ENCODE measurements around the gene CACHD1.

The CACHD1 gene

GRCh38 chr1:64493831-64494230 is 23.9 kb downstream of the CACHD1 start:
- no peak overlapping the region for H3K4me3 ChIP-seq
- H3K4me1 ChIP-seq, result peaks cover 61% of the 10 kb centered on the region
- H3K36me3 ChIP-seq (replicated peaks), result no peaks in the 10 kb centered on the region
- no peaks in the 10 kb centered on the region for H3K27me3 ChIP-seq (ENCODE audit: low read depth)
- peak; percentile 83 to 87 for DNase-seq (ENCODE audit: low spot score in 2 of 2)
- in situ Hi-C loops (cut with MboI; ENCODE audit: low sequenced_read_pairs), result no loop called here
- no peaks in the 10 kb centered on the region for H3K9me3 ChIP-seq

DNA sequence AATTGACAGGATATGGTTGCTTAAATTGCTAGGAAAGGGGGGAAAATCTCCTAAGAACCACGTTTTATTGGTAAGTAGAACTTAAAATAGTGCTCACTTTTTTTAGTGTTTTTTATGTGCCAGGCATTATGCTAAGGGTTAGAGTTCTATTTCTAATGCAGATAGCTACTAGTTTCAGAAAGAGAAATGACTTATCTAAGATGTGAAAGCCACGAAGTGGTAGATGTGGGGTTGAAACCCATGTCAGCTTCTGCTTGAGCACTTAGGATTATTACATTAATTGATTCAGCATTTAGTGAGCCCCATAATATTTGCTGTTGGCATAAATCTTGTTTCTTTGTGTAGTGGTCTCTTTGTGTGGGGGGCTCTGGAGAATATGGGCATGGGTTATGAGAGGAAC is 24.7 kb downstream of the CACHD1 start:
- Histone ChIP-seq H3K4me3 (no peak overlapping the region), H3K36me3 (replicated peaks) (no peaks in the 10 kb centered on the region), H3K4me1 (peaks cover 59% of the 10 kb centered on the region), H3K9me3 (no peaks in the 10 kb centered on the region), H3K27me3 (ENCODE audit: low read depth) (no peaks in the 10 kb centered on the region)
- in situ Hi-C loops (cut with MboI; ENCODE audit: low sequenced_read_pairs), result no loop called here
- DNase-seq (ENCODE audit: low spot score in 2 of 2), result no peak

DNA sequence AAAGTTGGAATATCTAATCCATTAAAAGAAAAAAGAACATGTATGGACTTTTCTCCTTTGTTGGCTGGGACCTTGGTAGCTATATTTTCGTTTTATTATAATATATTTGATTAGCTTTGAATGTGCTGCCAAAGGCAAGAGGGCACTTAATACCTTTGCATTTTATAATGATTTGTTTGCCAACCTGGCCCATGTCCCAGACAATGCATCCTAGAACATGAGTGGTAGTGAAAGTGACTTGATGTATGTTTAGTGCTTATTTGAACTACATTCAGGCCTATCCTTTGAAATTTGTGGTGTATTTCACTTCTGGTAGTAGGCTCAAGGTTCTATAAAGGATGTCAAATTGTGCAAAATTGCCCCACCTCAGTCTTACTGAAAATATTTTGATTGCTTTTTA is 25.9 kb downstream of the CACHD1 start:
- H3K36me3 ChIP-seq (replicated peaks), result no peaks in the 10 kb centered on the region
- H3K27me3 ChIP-seq (ENCODE audit: low read depth), result no peaks in the 10 kb centered on the region
- H3K4me3 ChIP-seq, result no peak overlapping the region
- in situ Hi-C loops (cut with MboI; ENCODE audit: low sequenced_read_pairs), result no loop called here
- H3K4me1 ChIP-seq, result peaks cover 59% of the 10 kb centered on the region
- no peaks in the 10 kb centered on the region for H3K9me3 ChIP-seq
- no peak for DNase-seq (ENCODE audit: low spot score in 2 of 2)

- Histone ChIP-seq H3K9me3 (no peaks in the 10 kb centered on the region), H3K4me1 (peaks cover 59% of the 10 kb centered on the region)
Observed at GRCh38 chr1:64496606-64497005, 26.7 kb downstream of the CACHD1 start.

DNA sequence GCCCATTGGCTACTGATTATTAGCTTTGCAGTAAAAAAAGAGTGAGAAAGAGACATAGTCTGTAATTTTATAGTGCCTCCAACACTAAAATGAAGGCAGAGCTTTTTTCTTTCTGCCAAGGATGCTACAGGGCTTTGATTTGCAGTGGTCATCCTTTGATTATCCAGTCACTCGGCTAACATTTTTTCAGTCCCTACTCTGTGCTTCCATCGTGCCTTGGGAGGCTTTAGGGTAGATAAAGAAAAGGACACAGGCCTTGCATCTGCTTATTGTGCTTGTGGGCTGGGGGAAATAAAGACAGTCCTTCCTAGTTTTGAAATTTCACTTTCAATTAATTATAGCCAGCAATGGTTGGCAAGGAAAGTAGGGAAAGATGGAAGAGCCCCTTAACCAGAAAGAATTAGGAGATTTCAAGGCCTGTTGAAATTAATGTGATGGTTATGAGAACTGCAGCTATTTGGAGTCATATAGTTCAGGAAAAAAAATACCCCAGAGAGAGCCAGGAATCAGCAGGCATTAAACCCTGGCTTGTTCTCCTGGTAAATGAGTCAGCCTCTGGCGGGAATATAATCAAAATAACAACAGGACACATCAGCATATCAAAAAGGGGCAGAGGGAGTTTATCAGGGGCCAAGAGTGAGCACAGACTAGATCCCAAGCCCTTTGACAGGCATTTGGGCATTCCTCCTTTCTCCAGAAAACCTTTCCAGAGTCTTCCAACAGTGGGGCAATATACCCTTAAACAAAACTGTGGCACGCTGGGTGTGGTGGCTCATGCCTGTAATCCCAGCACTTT is 27.4 kb downstream of the CACHD1 start:
- Histone ChIP-seq H3K27me3 (ENCODE audit: low read depth) (no peaks in the 10 kb centered on the region), H3K36me3 (replicated peaks) (no peaks in the 10 kb centered on the region), H3K4me3 (no peak overlapping the region), H3K9me3 (no peaks in the 10 kb centered on the region), H3K4me1 (peaks cover 59% of the 10 kb centered on the region)
- peak; percentile 69 to 87 for DNase-seq (ENCODE audit: low spot score in 2 of 2)
- in situ Hi-C loops (cut with MboI; ENCODE audit: low sequenced_read_pairs), result no loop called here

More at GRCh38 chr1:64496606-64497005, 26.7 kb downstream of the CACHD1 start:
- Histone ChIP-seq H3K36me3 (replicated peaks) (no peaks in the 10 kb centered on the region), H3K27me3 (ENCODE audit: low read depth) (no peaks in the 10 kb centered on the region), H3K4me3 (no peak overlapping the region)
- no peak for DNase-seq (ENCODE audit: low spot score in 2 of 2)
- in situ Hi-C loops (cut with MboI; ENCODE audit: low sequenced_read_pairs), result no loop called here

GRCh38 chr1:64498325-64498724 is 28.4 kb downstream of the CACHD1 start:
- H3K9me3 ChIP-seq, result no peaks in the 10 kb centered on the region
- no peaks in the 10 kb centered on the region for H3K36me3 ChIP-seq (replicated peaks)
- no peak for DNase-seq (ENCODE audit: low spot score in 2 of 2)
- H3K4me3 ChIP-seq, result no peak overlapping the region
- H3K27me3 ChIP-seq (ENCODE audit: low read depth), result no peaks in the 10 kb centered on the region
- H3K4me1 ChIP-seq, result peaks cover 59% of the 10 kb centered on the region
- in situ Hi-C loops (cut with MboI; ENCODE audit: low sequenced_read_pairs), result no loop called here

DNA sequence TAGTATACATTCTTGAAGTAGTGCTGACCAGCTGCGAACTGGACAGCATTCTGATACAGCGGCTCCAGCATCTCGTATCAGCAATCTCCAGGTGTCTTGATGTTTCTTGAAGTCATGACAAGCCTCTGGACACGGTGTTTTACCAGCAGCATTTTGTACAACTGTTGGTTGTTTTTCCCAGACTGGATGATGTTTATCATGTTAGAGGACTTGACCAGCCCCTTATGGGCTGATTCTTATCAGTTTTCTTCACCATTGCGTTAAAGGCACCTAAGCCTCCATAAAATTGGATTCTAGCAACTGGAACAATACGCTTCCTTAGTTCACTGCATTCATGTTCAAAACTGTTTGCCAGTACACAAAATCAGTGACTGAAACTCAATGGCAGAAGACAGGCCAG is 29.1 kb downstream of the CACHD1 start:
- H3K4me1 ChIP-seq, result peaks cover 58% of the 10 kb centered on the region
- no peak overlapping the region for H3K4me3 ChIP-seq
- no peaks in the 10 kb centered on the region for H3K9me3 ChIP-seq
- in situ Hi-C loops (cut with MboI; ENCODE audit: low sequenced_read_pairs), result no loop called here
- no peak for DNase-seq (ENCODE audit: low spot score in 2 of 2)
- no peaks in the 10 kb centered on the region for H3K36me3 ChIP-seq (replicated peaks)
- H3K27me3 ChIP-seq (ENCODE audit: low read depth), result no peaks in the 10 kb centered on the region

DNA sequence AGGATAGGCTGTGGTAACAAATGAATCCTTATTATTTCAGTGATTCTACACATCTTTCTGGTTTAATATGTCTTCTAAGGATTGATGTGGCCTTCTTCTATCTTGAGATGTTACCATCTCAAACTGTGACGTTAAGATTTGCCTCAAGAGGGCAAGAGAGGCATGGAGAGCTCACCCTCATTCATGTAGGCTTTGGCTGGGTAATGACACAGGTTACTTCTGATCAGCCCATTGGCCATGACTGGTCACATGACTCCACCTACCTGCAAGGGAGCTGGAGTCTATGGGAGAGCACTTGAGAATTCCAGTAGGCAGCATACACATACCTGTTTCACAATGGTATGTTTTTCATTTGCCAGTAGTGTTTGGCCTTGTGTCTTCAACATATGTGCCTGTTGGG is 30.0 kb downstream of the CACHD1 start:
- Histone ChIP-seq H3K36me3 (replicated peaks) (no peaks in the 10 kb centered on the region), H3K4me3 (no peak overlapping the region), H3K9me3 (no peaks in the 10 kb centered on the region), H3K27me3 (ENCODE audit: low read depth) (no peaks in the 10 kb centered on the region), H3K4me1 (peaks cover 48% of the 10 kb centered on the region)
- DNase-seq (ENCODE audit: low spot score in 2 of 2), result no peak
- in situ Hi-C loops (cut with MboI; ENCODE audit: low sequenced_read_pairs), result no loop called here

GRCh38 chr1:64502083-64502482 is 32.2 kb downstream of the CACHD1 start:
- in situ Hi-C loops (cut with MboI; ENCODE audit: low sequenced_read_pairs), result no loop called here
- no peaks in the 10 kb centered on the region for H3K9me3 ChIP-seq
- H3K36me3 ChIP-seq (replicated peaks), result no peaks in the 10 kb centered on the region
- H3K4me3 ChIP-seq, result no peak overlapping the region
- no peak for DNase-seq (ENCODE audit: low spot score in 2 of 2)
- H3K27me3 ChIP-seq (ENCODE audit: low read depth), result no peaks in the 10 kb centered on the region
- peaks cover 39% of the 10 kb centered on the region for H3K4me1 ChIP-seq

DNA sequence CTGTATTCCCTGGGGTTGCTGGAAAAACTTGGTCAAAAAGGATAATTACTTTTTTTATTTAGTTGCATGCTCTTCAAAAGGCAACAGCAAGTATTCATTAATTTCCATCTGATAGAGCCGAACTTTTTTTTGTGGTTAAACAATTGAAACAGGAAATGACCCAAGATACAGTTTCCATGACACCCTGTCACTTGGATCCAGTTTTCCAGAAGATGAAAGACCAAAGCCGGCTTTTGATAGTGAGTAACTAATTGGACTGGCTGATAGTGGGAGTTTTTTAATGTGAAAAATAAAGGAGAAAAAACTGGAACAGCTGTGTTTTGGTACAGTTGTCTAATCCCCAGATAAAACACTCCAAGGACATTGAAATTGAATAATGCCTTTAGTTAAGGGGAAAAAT is 33.0 kb downstream of the CACHD1 start:
- H3K4me1 ChIP-seq, result peaks cover 39% of the 10 kb centered on the region

GRCh38 chr1:64505232-64505943 is 35.5 kb downstream of the CACHD1 start:
- Histone ChIP-seq H3K9me3 (no peaks in the 10 kb centered on the region), H3K27me3 (ENCODE audit: low read depth) (no peaks in the 10 kb centered on the region), H3K4me3 (no peak overlapping the region), H3K36me3 (replicated peaks) (no peaks in the 10 kb centered on the region), H3K4me1 (peaks cover 52% of the 10 kb centered on the region)
- no peak for DNase-seq (ENCODE audit: low spot score in 2 of 2)
- in situ Hi-C loops (cut with MboI; ENCODE audit: low sequenced_read_pairs), result no loop called here

More for the DNA sequence above, 33.0 kb downstream of the CACHD1 start:
- Histone ChIP-seq H3K27me3 (ENCODE audit: low read depth) (no peaks in the 10 kb centered on the region), H3K9me3 (no peaks in the 10 kb centered on the region), H3K36me3 (replicated peaks) (no peaks in the 10 kb centered on the region), H3K4me3 (no peak overlapping the region)
- DNase-seq (ENCODE audit: low spot score in 2 of 2), result no peak
- in situ Hi-C loops (cut with MboI; ENCODE audit: low sequenced_read_pairs), result no loop called here

DNA sequence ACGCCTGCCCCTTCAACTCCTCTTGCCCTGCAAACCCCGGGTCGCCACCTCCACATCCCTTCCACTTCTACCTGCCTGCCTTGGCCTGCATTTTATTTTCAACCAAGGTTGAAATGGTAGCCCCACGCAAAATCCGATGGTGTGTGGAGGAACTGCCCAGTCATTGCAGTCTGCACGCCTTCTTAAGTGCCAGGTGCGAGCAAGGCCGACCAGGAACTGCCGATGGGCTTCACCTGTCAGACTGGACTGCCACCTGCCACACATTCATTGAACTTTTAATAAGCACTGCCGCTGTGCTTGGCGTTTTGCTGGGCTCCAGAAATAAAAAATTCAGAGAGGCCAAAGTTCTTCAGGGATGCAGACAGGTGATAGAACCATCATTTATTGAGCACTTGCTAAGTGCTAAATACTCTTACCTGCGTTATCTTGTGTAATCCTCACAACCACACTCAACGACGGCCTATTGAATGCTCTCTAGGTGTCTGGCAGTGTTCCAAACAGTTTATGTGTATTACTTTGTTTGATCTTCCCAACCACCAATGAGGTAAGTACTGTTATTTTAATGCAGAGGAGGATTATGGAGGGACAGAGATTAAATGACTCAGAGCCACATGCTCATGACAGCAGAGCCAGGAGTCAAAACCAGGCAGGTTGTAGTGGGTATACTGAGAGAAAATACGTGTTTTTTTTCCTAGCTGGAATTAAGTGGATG is 36.2 kb downstream of the CACHD1 start:
- peaks cover 52% of the 10 kb centered on the region for H3K4me1 ChIP-seq

GRCh38 chr1:64508629-64509028 is 38.7 kb downstream of the CACHD1 start:
- Histone ChIP-seq H3K4me1 (peaks cover 44% of the 10 kb centered on the region), H3K27me3 (ENCODE audit: low read depth) (no peaks in the 10 kb centered on the region), H3K9me3 (no peaks in the 10 kb centered on the region), H3K36me3 (replicated peaks) (no peaks in the 10 kb centered on the region), H3K4me3 (no peak overlapping the region)
- peak; percentile 58 to 61 for DNase-seq (ENCODE audit: low spot score in 2 of 2)
- in situ Hi-C loops (cut with MboI; ENCODE audit: low sequenced_read_pairs), result no loop called here

More for the DNA sequence above, 36.2 kb downstream of the CACHD1 start:
- no peaks in the 10 kb centered on the region for H3K27me3 ChIP-seq (ENCODE audit: low read depth)
- no peaks in the 10 kb centered on the region for H3K9me3 ChIP-seq
- in situ Hi-C loops (cut with MboI; ENCODE audit: low sequenced_read_pairs), result no loop called here
- H3K36me3 ChIP-seq (replicated peaks), result no peaks in the 10 kb centered on the region
- H3K4me3 ChIP-seq, result no peak overlapping the region
- DNase-seq (ENCODE audit: low spot score in 2 of 2), result peak; percentile 47 to 88

DNA sequence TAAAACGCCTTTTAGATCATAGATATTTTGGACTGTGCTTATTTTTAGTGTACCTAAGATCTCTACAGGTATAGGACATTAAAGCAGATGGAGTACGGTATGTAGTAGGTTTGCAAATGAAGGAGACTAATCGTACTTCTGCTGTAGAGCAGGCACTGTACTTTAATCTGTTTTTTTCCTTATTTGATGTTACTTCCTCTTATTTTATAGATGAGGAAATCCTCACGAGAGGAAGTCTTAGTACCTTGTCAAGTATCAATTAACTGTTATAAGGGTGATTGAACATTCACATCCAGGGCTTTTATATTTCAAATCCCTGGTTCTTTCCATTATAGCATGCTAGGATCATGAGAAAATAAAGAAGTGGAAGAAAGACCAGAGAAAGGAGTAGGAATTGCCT is 41.1 kb downstream of the CACHD1 start:
- H3K36me3 ChIP-seq (replicated peaks), result no peaks in the 10 kb centered on the region
- H3K27me3 ChIP-seq (ENCODE audit: low read depth), result no peaks in the 10 kb centered on the region
- H3K4me1 ChIP-seq, result peaks cover 62% of the 10 kb centered on the region
- no peak overlapping the region for H3K4me3 ChIP-seq
- in situ Hi-C loops (cut with MboI; ENCODE audit: low sequenced_read_pairs), result no loop called here
- DNase-seq (ENCODE audit: low spot score in 2 of 2), result no peak
- no peaks in the 10 kb centered on the region for H3K9me3 ChIP-seq
